Hematopoietic multipotent progenitor cell (in vitro differentiated cells): ENCODE results near the gene TYW1. TPM values are rescaled to one million over a fixed set of nuclear protein-coding genes. Genes with fewer than 3 reads are reported as not detected.
A peak's percentile ranks its signal among the peaks of the same experiment; 100 is the strongest.
"Not testable (repeated sequence)": the region's sequence is repeated elsewhere in the genome, so short reads cannot be mapped to it uniquely, and the experiment has no call there.

Experiments used
- DNase-seq, 3 donors: peaks; one replicate each; pipeline ENCODE4 v3.0.0-alpha.2; 2011 to 2015; ENCODE audit warnings: low read depth in 2 of 3, low spot score in 2 of 3
- total RNA-seq: library from RNA; depleted of rRNA; stranded (reverse); fragments of >200 nt; gene quantifications from one replicate; pipeline ENCODE4 v1.2.3, GENCODE V29; 2012

Gene TYW1
- total RNA-seq, 1 donor: 12.7 TPM

GRCh38 chr7:67184912-67185659, 188.5 kb downstream of the TYW1 start:
- not testable (repeated sequence) for DNase-seq

- DNase-seq: not testable (repeated sequence)
These were observed 189.1 kb downstream of the TYW1 start for GRCh38 chr7:67185660-67186129.

- not testable (repeated sequence) for DNase-seq
These were observed 192.5 kb downstream of the TYW1 start for GRCh38 chr7:67189160-67189559.

- not testable (repeated sequence) for DNase-seq
These were observed 193.3 kb downstream of the TYW1 start for GRCh38 chr7:67189801-67190465.

- DNase-seq: not testable (repeated sequence)
These were observed 194.5 kb downstream of the TYW1 start for GRCh38 chr7:67191002-67191720.

GRCh38 chr7:67192123-67192702, 195.6 kb downstream of the TYW1 start:
- not testable (repeated sequence) for DNase-seq

- not testable (repeated sequence) for DNase-seq
These were observed 196.4 kb downstream of the TYW1 start for GRCh38 chr7:67192889-67193613.

GRCh38 chr7:67196176-67196575, 199.5 kb downstream of the TYW1 start:
- not testable (repeated sequence) for DNase-seq

GRCh38 chr7:67198865-67199526, 202.4 kb downstream of the TYW1 start:
- not testable (repeated sequence) for DNase-seq

- DNase-seq: not testable (repeated sequence)
These were observed 209.1 kb downstream of the TYW1 start for GRCh38 chr7:67205772-67206171.

- DNase-seq: no peak
These were observed 209.8 kb downstream of the TYW1 start for GRCh38 chr7:67206452-67206851.

GRCh38 chr7:67208656-67209055, 212.0 kb downstream of the TYW1 start:
- DNase-seq: not testable (repeated sequence)

GRCh38 chr7:67209256-67209655, 212.6 kb downstream of the TYW1 start:
- DNase-seq: no peak

GRCh38 chr7:67210567-67210966, 213.9 kb downstream of the TYW1 start:
- no peak for DNase-seq

- peak in 2 of 3 donors; percentile 2 to 60 for DNase-seq
These were observed 215.2 kb downstream of the TYW1 start for GRCh38 chr7:67211650-67212330.

GRCh38 chr7:67213038-67213437, 216.4 kb downstream of the TYW1 start:
- not testable (repeated sequence) for DNase-seq

GRCh38 chr7:67223551-67223950, 226.9 kb downstream of the TYW1 start:
- DNase-seq: not testable (repeated sequence)

GRCh38 chr7:67226340-67226907, 229.8 kb downstream of the TYW1 start:
- DNase-seq: not testable (repeated sequence)

- not testable (repeated sequence) for DNase-seq
These were observed 230.3 kb downstream of the TYW1 start for GRCh38 chr7:67226967-67227366.
